Tibial nerve (tissue), 4 donors: ENCODE measurements around the gene NRBF2. TPM values are rescaled to one million over a fixed set of nuclear protein-coding genes. Genes with fewer than 3 reads are reported as not detected.

Experiments
- DNase-seq, 2 donors: peaks; one replicate each; pipeline ENCODE4 v3.0.0-alpha.2; 2019; ENCODE audit warnings: low spot score in 2 of 2
- H3K27ac ChIP-seq, 4 donors: fragments of 200-600 bp; sonication (generic) in 3 of 4; one replicate each; pipeline ENCODE4 v1.5.1; 2017 to 2019; ENCODE audit warnings: mild to moderate bottlenecking in 1 of 4
- H3K27me3 ChIP-seq, 2 donors: fragments of 200-600 bp; sonication (generic) in 1 of 2; one replicate each; pipeline versions ENCODE4 v1.5.1 to v1.6.0; 2017 to 2019
- H3K36me3 ChIP-seq, 3 donors: fragments of 200-600 bp; sonication (generic); one replicate each; pipeline ENCODE4 v1.5.1; 2018 to 2019
- H3K4me1 ChIP-seq, 4 donors: fragments of 200-600 bp; sonication (generic) in 3 of 4; one replicate each; pipeline ENCODE4 v1.5.1; 2017 to 2019
- H3K4me3 ChIP-seq, 4 donors: fragments of 200-600 bp; sonication (generic) in 3 of 4; one replicate each; pipeline ENCODE4 v1.5.1; 2017 to 2019; ENCODE audit warnings: mild to moderate bottlenecking in 1 of 4, moderate library complexity in 1 of 4
- H3K9me3 ChIP-seq, 4 donors: fragments of 200-600 bp; sonication (generic) in 3 of 4; one replicate each; pipeline ENCODE4 v1.5.1; 2017 to 2019
- CTCF ChIP-seq, 5 experiments: fragments of 200-600 bp in 3 of 5; fragments of 450-650 bp in 2 of 5; sonication (generic) in 3 of 5; IDR thresholded peaks; one replicate each; pipeline ENCODE4 v1.5.1; 2016 to 2019; ENCODE audit warnings: antibody characterized with exemption in 5 of 5, mild to moderate bottlenecking in 3 of 5, moderate library complexity in 2 of 5
- EP300 ChIP-seq, 2 donors: sonication (generic); formaldehyde crosslinking; IDR thresholded peaks; one replicate each; pipeline ENCODE4 v1.6.1; 2017; ENCODE audit warnings: antibody characterized with exemption in 2 of 2, mild to moderate bottlenecking in 1 of 2
- POLR2A ChIP-seq, 2 donors: fragments of 450-650 bp; IDR thresholded peaks; one replicate each; pipeline ENCODE4 v1.6.1; 2017; ENCODE audit warnings: antibody characterized with exemption in 2 of 2, mild to moderate bottlenecking in 2 of 2, moderate library complexity in 2 of 2
- WGBS, 2 donors: methylation state at CpG; one replicate each; pipeline ENCODE4 v1.1.5; 2018; 5-methylcytosine and 5-hydroxymethylcytosine counted together
- total RNA-seq, 4 donors: library from RNA; depleted of rRNA; stranded (reverse); fragments of >200 nt; gene quantifications; one replicate each; pipeline ENCODE4 v1.1.0, GENCODE V29; 2016

NRBF2 gene
- total RNA-seq, 4 donors from 2014 or later: 9.6 to 12.7 (median 12.4) TPM

GRCh38 chr10:63137306-63137705 lies 4.2 kb downstream of the NRBF2 start:
- TF ChIP-seq EP300 (IDR thresholded peaks at IDR 0.05): peak in 1 of 2 donors; percentile 17
- no peak for TF ChIP-seq CTCF (IDR thresholded peaks at IDR 0.05)
- H3K27ac ChIP-seq: no peak overlapping the region
- no peak for DNase-seq
- 51 to 53% methylated on average over 2 of the region's 2 CpGs for WGBS, 2 donors
- no peaks in the 10 kb centered on the region for H3K27me3 ChIP-seq
- no peaks in the 10 kb centered on the region for H3K9me3 ChIP-seq
- peaks cover 0 to 29% (median 18%) of the 10 kb centered on the region in 4 donors for H3K4me1 ChIP-seq
- H3K4me3 ChIP-seq: no peak overlapping the region
- peaks cover 0 to 16% (median 0%) of the 10 kb centered on the region in 3 donors for H3K36me3 ChIP-seq

DNA sequence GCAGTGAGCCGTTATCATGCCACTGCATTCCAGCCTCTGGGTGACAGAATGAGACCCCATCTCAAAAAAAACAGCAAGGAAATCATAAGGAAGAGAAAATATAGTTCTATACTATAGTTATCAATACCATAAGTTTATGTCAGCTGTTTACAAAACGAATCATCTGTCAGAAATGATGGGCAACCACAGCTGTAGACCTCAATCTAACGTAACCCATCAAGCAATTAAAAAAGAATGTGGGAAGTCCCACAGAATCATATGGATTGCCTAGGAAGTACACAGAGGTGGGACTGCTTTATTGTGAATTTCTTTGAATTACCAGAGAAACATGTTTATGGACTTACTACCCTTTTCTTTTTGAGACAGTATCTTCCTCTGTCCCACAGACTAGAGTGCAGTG lies 6.9 kb downstream of the NRBF2 start:
- no peaks in the 10 kb centered on the region for H3K27me3 ChIP-seq
- H3K27ac ChIP-seq: no peak overlapping the region
- TF ChIP-seq EP300 (IDR thresholded peaks at IDR 0.05) (no peak), POLR2A (IDR thresholded peaks at IDR 0.05) (no peak), CTCF (IDR thresholded peaks at IDR 0.05) (no peak)
- H3K36me3 ChIP-seq: peaks cover 0 to 16% (median 0%) of the 10 kb centered on the region in 3 donors
- no peaks in the 10 kb centered on the region for H3K9me3 ChIP-seq
- no peak overlapping the region for H3K4me3 ChIP-seq
- no peak for DNase-seq
- H3K4me1 ChIP-seq: peaks cover 0 to 16% (median 7%) of the 10 kb centered on the region in 4 donors
- 86 to 90% methylated on average over 3 of the region's 3 CpGs for WGBS, 2 donors

GRCh38 chr10:63142136-63142535 lies 9.0 kb downstream of the NRBF2 start:
- Histone ChIP-seq H3K27ac (no peak overlapping the region), H3K9me3 (no peaks in the 10 kb centered on the region), H3K27me3 (no peaks in the 10 kb centered on the region), H3K4me3 (no peak overlapping the region), H3K36me3 (peaks cover 0 to 16% (median 0%) of the 10 kb centered on the region in 3 donors), H3K4me1 (peaks cover 0 to 23% (median 7%) of the 10 kb centered on the region in 4 donors)
- 91 to 93% methylated on average over 6 of the region's 6 CpGs for WGBS, 2 donors
- DNase-seq: no peak
- no peak for TF ChIP-seq CTCF (IDR thresholded peaks at IDR 0.05)
- no peak for TF ChIP-seq EP300 (IDR thresholded peaks at IDR 0.05)
- no peak for TF ChIP-seq POLR2A (IDR thresholded peaks at IDR 0.05)

- no peak for DNase-seq
- Histone ChIP-seq H3K27ac (no peak overlapping the region), H3K27me3 (no peaks in the 10 kb centered on the region), H3K36me3 (peaks cover 0 to 16% (median 0%) of the 10 kb centered on the region in 3 donors), H3K9me3 (no peaks in the 10 kb centered on the region), H3K4me3 (no peak overlapping the region), H3K4me1 (peaks cover 0 to 20% (median 6%) of the 10 kb centered on the region in 4 donors)
- 79 to 81% methylated on average over 5 of the region's 5 CpGs for WGBS, 2 donors
- no peak for TF ChIP-seq EP300 (IDR thresholded peaks at IDR 0.05)
- no peak for TF ChIP-seq POLR2A (IDR thresholded peaks at IDR 0.05)
- TF ChIP-seq CTCF (IDR thresholded peaks at IDR 0.05): no peak
Measured at GRCh38 chr10:63143987-63144386, 10.9 kb downstream of the NRBF2 start.

DNA sequence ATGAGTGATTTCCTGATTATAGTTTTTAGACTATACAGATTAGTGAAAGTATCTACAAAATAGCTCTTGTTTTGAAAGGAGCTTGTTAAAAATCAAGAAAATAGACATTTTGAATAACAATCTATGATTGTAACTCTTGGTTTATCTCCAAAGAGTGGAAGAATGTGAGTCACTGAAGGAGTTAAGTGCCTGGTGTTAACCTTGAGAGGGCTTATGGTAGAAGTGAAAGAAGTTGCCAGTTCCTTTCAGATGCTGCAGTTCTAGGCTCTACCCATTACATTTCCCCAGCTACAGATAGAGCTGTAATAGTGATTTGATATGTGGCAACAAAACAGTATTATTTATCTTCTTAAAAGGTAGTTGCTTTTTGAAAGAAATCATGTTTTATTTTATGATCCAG lies 12.7 kb downstream of the NRBF2 start:
- H3K27ac ChIP-seq: peak overlapping the region in 2 of 4 donors; percentile 23 to 32
- no peak for DNase-seq

More for the DNA sequence above, 12.7 kb downstream of the NRBF2 start:
- Histone ChIP-seq H3K9me3 (no peaks in the 10 kb centered on the region), H3K4me1 (peaks cover 0 to 20% (median 6%) of the 10 kb centered on the region in 4 donors), H3K27me3 (no peaks in the 10 kb centered on the region), H3K4me3 (no peak overlapping the region), H3K36me3 (peaks cover 0 to 11% (median 0%) of the 10 kb centered on the region in 3 donors)
- TF ChIP-seq EP300 (IDR thresholded peaks at IDR 0.05): no peak
- TF ChIP-seq POLR2A (IDR thresholded peaks at IDR 0.05): no peak
- no peak for TF ChIP-seq CTCF (IDR thresholded peaks at IDR 0.05)
